NCI-H1105 treated with DMSO at 0.1 percent for 48 hours (cell line): ENCODE data around the gene PIGQ.
A peak's percentile ranks its signal among the peaks of the same experiment; 100 is the strongest.

Experiments used
- DNase-seq: peaks from one replicate; lab custom pipeline; 2025; lab: John Stamatoyannopoulos, UW

The PIGQ gene

DNA sequence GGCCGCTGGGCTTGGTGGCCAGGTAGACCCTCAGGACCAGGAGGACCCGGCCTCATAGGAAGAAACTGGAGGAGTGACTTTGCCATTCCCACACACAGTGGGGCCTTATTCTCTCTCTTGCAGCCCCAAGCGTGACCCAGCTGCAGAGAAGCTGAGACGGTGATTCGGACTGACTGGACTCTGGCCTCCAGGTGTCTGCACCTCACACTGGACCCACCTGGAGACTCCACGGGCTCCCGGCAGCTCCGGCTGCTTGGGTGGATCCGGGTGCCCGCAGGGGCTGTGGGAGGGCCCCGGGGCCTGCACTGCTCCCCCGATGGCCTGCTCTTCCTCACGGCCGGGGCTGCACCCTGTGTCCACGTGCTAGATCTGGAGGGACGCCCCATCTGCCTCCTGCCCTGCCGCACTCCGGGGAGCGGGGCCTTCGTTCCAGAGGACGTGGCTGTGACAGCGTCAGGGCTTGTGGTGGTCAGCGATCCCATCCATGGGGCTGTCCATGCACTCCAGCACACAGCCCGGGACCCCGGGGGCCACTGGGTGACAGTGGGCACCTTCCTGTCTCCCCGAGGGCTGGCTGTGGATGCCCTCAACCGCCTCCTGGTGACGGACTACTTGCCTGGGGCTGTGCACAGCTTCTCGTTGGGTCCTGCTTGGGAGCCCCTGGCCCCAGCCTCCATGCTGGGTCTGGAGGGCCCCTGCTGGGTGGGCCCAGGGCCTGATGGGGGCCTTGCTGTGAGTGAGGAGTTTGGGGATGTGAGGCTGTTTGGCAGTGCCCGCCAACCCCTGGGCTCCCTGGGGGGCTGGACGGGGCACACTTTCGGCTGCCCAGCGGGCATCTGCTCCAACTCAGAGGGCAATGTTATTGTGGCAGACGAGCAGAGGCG is 2.2 kb upstream of the PIGQ start:
- DNase-seq = no peak

DNA sequence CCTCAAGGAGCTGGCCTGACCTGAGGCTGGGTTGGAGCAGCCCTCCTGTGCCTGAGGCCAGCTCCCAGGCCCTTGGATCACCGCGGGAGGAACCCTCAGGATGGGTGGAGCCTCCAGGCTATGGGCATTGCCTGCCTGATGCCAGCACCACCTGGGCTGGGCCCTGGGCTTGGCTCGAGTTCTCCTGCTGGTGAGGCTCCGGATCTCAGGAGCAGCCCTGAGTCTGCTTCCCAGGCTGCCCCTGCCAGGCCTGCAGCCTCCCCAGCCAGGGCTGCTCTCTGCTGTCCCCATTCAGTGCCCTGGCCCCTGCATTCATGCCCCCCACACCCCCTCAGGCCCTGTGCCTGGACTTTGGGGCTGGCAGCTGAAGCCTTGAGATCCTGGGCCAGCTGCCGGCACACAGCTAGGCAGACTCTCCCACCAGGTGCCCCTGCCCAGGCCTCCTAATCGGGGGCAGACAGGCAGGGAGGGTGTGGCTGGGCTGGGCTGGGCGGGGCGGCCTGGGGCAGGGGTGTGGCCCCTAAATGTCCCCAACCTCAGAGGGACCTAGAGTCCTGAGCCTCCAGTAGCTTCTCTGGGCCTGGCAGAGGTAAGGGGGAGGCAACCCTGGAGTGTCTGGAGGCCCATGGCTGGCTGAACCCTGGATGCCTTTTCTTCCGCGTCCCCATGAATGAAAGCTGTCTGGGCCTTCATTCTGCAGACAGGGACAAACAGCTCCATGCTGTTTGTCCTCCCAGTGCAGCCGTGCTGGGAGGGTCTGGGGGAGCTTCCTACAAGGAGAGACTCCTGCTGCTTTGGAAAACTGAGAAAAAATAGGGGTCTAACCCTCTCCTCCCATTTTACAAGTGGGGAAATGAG is 1.1 kb upstream of the PIGQ start:
- no peak for DNase-seq

DNA sequence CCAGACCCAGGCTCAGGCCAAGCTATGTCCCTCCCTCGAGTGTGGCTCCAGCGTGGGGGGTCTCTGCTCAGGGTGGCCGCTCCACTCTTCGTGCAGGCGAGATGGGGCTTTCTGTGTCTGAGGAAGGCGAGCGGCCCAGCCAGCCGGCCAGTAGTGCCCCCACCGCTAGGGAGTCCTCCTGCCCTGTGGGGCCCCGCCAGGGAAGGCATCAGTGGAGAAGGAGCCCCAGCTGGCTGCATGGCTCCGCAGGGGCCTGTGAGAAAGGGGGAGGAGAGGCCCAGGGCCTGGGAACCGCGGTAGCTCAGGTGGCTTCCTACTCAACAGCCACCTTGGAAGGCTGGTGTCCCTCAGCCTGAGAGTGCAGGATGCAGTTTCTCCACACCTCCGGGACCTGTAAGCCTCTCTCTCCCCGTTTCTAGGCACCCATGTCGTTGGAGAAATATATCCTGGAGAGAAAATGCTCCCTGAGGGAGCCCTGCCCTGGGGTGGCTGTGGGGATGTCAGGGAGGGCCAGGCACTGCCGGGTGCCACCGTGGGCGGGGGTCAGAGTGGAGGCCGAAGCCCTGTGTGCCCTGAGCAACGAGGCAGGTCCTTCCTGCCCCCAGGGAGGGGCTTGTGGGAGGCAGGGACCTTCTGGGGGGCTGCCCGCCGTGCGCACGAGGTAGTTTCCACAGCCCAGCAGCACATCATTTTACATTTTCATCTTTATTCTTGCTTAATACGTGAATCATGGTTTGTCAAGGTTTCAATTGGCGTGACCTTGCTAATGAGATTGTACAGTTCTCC is 3.3 kb downstream of the PIGQ start:
- no peak for DNase-seq

DNA sequence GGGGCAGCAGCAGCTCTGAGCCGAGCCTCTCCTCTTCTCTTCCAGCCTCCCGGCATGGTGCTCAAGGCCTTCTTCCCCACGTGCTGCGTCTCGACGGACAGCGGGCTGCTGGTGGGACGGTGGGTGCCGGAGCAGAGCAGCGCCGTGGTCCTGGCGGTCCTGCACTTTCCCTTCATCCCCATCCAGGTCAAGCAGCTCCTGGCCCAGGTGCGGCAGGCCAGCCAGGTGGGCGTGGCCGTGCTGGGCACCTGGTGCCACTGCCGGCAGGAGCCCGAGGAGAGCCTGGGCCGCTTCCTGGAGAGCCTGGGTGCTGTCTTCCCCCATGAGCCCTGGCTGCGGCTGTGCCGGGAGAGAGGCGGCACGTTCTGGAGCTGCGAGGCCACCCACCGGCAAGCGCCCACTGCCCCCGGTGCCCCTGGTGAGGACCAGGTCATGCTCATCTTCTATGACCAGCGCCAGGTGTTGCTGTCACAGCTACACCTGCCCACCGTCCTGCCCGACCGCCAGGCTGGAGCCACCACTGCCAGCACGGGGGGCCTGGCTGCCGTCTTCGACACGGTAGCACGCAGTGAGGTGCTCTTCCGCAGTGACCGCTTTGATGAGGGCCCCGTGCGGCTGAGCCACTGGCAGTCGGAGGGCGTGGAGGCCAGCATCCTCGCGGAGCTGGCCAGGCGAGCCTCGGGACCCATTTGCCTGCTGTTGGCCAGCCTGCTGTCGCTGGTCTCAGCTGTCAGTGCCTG is 4.4 kb downstream of the PIGQ start:
- DNase-seq = no peak

DNA sequence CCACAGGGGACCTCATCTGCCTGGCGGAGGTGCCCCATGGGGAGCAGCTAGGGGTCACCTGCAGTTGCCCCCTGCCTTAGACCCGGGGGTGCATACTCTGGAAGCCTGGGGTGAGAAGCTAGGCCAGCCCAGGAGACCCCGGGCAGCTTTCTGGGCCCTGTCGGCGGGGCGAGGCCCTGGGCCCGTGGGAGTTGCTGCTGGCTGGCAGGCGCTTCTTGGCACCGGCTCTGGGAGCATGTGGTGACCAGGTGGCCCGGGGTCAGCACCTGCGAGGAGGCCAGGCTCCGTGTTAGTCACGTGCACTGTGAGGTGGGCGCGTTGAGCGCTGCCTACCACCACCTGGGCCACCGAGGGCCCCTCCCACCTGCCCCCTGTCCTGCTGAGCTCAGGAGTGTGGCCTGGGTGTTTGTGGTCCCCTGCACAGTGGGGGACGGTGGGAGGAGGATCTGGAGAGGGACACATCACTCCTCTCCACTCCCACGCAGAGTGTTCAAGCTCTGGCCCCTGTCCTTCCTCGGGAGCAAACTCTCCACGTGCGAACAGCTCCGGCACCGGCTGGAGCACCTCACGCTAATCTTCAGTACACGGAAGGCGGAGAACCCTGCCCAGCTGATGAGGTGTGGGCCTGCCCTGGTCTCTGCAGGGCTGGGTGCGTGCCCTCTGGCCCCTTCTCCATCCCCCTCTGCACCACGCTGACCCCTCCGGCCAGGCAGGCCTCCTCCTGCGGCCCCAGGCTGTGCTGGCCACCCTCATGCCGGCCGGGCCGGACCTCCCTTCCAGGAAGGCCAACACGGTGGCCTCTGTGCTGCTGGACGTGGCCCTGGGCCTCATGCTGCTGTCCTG is 5.8 kb downstream of the PIGQ start:
- DNase-seq = no peak

DNA sequence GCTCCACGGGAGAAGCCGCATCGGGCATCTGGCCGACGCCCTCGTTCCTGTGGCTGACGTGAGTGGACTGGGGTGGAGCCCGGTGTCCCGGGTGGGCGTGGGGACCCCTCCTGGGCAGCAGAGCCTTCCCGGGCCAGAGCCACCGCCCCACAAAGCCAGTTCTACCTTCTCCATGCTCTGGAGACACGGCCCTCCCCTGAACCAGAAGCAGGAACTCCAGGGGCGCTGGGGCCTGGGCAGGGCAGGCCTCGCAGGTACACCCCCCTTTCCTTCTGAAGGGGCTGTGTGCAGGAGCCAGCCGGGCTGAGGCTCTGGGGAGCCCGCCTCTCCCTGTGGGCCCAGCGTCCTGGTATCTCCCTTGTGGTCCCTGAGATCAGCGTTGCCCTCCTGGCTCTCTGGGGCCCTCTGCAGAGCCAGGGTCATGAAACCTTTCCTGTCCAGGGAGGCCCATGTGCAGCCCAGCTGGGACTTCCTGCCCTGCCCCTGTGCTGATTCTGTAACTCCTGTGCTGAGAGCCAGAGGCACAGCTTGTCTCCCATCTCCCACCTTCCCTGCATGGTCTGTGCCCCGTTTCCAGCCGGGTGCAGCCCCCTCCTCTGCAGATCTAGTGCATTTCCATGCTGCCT is 6.5 kb downstream of the PIGQ start:
- no peak for DNase-seq

DNA sequence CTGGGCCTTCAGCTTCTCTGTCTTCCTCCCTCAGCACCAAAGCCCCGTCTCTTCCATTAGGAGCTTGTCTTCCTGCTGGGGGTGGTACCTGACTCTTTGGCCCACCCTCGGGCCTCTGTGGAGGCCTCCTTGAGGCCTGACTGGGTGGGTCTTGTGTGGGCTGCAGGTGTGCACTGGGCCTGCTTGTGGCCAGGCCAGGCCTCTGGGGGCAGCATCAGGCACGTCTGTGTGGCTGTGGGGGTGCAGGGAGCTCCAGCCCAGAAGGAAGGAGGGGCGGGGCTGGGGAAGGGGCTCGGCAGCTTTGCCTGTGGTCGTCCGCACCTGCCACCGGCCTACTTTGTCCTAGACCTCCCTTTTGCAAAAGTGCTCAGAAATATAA is 7.0 kb downstream of the PIGQ start:
- no peak for DNase-seq

DNA sequence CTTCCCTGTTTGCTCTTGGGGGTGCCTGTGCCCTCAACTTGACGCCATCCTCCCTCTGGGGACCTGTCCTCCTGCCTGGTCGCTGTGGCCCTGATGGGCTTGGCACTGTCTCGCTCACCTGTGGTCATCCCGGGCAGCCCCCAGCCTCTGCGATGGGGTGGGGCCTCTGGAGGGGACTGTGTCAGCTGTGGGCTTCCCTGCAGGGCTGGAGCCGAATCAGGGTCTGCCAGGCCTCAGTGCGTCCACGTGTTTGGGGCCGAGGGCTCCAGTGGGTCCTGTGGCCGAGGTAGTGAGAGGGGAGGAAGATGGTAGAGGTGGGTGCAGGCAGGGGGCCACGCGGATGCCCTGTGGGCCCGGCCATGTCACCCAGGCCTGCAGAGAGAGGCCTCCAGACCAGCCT is 8.0 kb downstream of the PIGQ start:
- DNase-seq = no peak

DNA sequence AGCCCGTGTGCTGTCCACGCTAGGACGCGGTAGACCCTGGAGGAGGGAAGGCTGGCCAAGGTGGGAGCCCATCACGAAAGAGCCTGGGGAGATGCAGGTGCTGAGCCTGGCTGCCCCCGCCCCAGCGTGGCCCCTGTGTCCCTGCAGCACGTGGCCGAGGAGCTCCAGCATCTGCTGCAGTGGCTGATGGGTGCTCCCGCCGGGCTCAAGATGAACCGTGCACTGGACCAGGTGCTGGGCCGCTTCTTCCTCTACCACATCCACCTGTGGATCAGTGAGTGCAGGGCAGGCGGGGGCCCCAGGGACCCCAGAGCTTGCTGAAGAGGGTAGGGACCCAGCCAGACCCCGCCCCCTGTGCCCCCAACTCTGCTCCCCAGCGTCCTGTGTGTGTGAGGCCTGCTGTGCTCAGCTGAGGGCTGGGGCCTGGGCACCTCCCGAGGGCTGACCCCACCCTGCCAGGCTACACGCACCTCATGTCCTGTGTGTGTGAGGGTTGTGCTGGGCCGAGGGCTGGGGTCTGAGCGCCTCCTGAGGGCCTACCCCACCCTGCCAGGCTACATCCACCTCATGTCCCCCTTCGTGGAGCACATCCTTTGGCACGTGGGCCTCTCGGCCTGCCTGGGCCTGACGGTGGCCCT is 8.6 kb downstream of the PIGQ start:
- no peak for DNase-seq

DNA sequence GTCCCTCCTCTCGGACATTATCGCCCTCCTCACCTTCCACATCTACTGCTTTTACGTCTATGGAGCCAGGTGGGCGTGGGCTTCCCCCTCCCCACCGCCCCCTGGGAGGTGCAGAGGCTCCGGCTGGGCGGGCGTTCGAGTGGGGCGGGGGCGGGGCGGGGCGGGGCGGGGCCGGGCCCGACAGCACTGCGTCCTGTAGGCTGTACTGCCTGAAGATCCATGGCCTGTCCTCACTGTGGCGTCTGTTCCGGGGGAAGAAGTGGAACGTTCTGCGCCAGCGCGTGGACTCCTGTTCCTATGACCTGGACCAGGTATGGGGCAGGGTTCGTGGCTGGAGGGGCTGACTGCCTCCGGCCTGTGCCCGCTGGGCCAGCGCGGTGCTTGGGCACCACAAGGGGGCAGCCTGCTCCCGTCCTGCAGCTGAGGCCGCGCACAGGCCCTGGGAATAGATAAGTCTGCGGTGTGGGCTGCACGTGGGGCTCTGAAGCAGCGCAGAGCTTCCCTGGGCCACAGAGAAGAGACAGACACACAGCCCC is 9.2 kb downstream of the PIGQ start:
- DNase-seq = no peak

DNA sequence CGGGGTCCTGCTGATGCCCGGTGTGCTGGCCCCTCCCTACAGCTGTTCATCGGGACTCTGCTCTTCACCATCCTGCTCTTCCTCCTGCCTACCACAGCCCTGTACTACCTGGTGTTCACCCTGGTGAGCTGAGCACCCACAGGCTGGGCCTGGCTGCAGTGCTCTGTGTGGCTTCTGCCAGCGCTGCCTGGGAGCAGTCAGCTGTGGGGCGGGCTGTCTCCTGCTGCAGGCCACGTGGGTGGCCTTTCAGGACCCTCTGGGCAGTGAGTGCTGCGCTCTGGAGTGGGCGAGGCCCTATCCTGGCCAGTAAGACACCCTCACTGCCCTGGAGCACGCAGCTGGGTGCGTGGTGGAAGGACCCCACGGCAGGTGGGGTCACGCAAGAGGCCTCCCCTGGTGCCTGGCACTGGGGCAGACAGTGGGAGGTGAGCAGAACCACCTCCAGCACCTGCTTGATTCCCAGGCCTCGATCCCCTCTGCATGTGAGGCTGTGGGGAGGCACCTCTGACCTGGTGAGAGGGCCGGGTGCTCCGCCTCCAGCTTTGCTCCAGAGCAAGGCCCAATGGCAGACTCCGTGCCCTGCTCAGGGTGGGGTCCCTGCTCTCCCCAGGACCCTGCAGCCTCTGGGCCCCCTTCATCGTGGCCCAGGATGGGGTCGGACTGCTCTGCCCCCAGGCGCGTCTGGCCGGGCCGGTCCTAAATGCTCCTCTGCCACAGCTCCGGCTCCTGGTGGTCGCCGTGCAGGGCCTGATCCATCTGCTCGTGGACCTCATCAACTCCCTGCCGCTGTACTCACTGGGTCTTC is 10.6 kb downstream of the PIGQ start:
- DNase-seq = no peak

DNA sequence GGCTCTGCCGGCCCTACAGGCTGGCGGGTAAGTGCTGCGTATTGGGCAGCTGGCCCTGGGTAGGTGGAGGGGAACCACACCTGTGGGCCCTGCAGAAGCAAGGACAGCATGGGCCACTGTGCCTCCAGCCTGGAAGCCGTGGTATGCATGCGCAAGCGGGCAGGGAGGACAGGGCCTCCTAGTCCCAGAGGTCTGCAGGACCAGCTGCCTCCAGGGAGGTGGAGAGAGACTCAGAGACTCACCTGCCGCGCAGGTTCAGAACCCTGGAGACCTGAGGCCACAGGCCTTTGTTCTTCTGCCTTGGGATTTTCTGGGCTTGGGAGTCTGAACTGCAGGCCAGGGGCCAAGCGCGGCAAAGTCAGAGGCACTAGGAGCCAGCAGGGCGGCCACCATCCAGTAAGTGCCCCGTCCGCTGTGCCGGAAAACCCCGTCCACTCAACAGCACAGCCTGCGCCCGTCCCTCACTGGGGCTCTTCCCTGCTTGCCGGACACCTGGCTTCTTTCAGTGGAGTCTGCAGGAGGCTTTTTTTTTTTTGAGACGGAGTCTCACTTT is 11.3 kb downstream of the PIGQ start:
- DNase-seq = no peak

DNA sequence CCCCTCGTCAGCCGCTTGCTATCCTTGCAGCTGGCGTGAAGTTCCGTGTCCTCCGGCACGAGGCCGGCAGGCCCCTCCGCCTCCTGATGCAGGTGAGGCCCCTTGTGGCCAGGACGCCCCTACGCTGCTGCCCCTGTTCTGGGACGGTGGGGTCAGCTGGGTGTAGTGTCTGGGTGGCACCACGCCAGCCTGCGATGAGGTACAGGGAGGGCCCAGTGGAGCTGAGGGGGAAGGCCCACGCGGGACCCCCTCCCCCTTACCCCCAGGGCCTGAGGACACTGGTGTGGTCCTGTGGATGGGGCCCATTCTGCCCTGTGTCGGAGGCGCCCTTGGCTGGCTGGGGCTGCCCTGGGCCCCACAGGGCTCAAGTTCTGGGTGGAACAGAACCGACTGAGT is 12.4 kb downstream of the PIGQ start:
- DNase-seq = no peak

DNA sequence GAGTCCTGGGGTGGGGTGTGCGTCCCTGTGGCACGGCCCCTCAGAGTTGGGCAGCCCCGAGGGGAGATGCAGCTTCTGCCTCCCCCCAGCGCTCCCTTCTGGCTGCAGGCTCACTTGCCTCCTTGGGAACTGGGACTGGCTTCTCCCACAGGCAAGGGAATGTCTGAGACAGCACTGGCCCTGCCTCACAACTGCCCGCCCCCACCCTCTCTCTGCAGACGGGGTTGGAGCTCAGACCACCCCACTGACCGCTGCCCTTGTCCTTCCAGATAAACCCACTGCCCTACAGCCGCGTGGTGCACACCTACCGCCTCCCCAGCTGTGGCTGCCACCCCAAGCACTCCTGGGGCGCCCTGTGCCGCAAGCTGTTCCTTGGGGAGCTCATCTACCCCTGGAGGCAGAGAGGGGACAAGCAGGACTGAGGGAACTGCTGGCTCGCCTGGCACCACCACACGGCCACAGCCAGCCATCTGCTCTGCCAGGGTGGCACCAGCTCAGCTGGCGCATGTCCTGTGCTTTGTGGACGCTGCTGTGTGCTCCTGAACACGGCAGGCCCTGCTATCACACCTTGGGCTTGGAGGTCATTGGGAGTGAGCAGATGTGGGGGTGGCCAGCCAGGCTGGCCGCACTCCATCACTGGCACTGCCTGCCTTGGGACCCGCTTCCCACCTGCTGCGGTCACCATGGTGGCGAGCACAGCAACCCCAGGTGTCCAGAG is 13.0 kb downstream of the PIGQ start:
- no peak for DNase-seq

DNA sequence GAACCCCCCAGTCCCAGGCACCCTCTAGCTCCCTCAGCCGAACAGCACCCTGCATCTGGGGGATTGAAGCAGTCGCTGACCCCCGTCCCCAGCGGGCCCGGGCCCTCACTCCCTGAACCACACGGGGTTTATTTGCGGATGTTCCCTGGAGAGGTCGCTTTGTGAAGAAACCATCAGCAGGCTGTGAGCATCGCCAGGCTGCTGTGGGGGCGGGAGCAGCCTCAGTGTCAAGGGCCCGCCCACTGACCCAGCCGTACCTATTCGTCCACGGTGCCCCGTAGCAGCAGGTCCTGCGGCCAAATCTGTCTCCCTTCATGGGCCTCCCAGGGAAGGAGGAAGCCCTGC is 13.7 kb downstream of the PIGQ start:
- DNase-seq = no peak

DNA sequence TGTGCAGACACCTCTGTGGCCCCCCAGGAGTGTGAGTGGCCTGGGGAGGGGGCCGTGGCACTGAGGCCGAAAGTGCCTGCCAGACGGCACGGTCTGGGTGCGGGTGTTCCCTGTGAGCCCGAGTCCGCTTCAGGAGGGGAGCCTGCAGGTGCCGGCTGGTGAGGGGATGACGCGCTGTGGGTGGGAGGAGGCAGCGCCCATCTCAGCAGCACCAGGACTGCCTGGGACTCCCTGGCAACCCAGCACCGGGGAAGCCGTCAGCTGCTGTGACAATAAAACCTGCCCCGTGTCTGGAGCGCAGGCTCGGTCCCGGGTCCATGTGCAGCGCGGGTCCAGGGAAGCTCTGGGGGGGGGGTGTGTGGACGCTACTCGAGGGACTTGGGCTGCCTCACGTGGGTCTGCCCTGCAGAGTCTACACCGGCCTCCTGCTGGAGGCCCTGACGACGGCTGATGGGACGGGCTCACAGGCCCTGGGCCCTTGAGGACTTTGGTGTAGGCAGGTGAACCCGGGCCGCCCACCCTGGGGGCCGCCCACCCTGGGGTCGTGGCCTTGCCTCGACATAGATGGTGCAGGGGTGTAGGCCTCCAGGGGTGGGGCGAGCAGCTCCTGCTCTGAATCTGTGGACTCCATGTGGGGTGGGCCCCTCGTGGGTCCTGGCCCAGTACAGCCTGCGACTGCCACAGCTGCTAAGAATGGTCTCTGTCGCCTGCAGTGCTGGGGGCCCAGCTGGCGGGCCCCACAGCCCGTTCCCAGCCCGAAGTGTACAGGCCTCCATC is 14.2 kb downstream of the PIGQ start:
- peak; percentile 32 for DNase-seq

DNA sequence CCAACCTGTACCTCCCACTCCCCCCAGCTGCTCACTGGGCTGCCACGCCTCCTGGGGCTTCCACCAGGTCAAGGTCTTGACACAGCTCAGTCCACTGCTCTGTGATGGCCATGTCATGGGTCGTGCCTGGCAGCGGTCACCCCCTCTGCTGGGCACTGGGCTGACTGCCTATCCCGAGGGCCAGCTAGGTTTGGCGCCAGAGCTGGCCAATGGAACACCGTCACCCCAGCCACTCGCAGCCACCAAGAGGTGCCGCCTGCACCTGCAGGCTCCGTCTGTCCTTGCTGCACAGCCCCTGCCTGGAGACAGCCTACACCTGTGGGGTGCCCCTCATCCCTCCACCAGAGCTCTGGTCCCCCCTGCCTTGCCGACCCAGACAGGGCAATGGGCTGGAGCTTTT is 15.6 kb downstream of the PIGQ start:
- DNase-seq = peak; percentile 11
